GM19468 (cell line): ENCODE measurements around the gene KIAA1328.

Experiments used
- ATAC-seq: cut with Tn5 transposase; IDR thresholded peaks from one replicate; pipeline ENCODE4 v1.9.1; 2021; ENCODE audit warnings: mild to moderate bottlenecking, moderate library complexity, moderate number of reproducible peaks; ENCODE audit not compliant: unreplicated experiment; ENCODE audit errors: extremely low read depth

Gene KIAA1328

DNA sequence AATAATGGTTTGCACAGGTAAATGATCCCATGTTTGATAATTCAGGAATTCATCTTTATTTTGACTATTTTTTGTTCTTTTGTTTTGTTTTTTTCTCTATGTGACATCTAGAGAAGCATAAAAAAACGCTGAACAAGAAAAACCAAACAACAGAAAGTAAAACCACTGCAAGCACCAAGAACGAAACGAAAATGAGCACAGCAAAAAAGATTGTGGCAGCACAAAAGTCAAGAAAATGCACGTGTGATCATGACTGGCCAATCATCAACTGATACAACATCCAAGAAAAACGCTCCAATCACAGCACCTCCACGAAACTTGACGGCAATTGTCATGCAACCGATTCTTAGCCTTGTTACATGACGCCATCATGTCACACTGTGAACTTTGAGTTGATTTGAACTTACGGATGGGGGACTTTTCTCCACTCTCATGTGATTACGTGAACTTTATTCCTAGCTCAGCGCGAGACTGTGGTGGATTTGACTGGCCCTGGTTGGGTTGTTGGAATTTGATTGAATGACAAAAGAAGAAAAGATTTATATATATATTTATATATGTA lies 417.9 kb downstream of the KIAA1328 start:
- no peak for ATAC-seq

DNA sequence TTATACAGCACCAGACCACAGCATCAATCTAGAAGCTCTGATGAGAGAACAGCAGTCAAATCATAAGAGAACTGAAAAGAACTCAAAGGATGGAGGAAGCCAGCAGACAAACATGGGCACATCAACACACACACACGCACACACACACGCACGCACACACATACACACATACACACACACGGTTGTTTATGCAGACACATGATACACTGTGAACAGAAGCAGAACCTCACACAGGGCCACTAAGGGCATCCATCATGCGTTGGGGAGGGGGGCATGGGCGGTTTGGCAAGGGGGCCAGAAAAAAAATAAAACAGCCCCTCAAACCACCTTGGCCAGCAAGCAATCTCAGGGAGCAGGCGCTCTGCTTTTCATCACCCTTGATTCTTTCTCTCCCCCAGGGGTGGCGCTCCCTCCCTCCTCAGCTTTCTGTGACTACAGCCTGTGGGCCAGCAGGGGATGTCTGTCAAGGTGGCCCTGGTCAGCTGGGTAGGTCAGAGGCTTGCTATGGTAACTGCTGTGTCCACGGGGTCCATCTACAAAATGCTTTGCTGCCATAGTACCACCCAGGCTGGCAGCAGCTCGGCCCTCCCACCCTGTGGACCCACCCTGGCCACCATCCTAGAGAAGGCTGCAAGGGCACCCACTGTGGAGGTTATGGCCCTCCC lies 418.7 kb downstream of the KIAA1328 start:
- no peak for ATAC-seq

DNA sequence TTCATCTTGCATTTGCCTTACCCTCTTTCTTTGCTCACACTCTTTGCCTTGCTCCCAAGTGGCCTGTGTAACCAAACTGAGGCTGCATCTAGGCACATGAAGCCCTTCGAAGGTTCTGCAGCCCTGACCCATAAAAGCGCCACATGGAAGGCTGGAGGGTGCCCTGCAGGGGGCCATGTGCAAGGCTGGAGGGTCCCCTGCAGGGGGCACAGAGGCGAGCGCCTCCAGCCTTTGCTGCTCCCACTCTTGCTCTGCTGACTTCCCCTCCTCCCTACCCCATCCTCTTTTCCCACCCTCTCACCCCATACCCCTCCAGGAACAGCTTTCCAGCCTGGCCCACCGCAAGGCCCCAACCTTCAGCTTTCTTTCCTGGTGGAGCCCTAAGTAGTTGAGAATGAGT lies 419.4 kb downstream of the KIAA1328 start:
- no peak for ATAC-seq

DNA sequence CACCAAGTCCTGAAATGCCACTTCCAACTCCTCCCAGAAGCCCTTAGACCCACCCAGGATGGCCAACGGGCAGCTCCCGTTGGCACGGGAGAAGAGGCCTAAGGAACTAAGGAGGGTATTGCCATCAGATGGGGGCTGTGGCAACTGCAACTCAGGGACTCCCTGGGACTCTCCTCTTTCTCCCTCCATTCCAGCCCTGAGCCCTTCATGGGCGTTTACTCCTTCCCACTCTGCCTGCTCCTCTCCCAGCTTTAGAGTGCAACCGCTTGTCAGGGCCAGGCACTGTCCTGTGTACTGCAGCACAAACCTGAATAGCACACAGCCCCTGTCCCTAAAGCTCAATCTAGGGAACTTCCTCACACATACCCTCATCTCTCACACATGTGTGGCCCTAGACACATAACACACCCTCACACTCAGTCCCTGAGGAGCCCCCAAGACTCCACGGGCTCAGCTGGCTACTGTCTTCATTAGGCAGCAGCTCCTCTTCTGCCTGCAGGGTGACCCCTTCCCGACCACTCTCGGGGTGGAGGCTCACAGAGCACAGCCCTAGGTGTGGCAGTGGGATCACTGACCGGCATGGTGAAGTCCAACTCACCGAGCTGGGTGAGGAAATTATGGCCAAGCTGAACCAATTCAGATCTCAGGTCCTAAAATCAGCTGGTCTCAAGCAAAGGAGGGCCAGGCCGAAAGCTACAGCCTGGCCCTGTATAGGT lies 420.4 kb downstream of the KIAA1328 start:
- ATAC-seq, result no peak

DNA sequence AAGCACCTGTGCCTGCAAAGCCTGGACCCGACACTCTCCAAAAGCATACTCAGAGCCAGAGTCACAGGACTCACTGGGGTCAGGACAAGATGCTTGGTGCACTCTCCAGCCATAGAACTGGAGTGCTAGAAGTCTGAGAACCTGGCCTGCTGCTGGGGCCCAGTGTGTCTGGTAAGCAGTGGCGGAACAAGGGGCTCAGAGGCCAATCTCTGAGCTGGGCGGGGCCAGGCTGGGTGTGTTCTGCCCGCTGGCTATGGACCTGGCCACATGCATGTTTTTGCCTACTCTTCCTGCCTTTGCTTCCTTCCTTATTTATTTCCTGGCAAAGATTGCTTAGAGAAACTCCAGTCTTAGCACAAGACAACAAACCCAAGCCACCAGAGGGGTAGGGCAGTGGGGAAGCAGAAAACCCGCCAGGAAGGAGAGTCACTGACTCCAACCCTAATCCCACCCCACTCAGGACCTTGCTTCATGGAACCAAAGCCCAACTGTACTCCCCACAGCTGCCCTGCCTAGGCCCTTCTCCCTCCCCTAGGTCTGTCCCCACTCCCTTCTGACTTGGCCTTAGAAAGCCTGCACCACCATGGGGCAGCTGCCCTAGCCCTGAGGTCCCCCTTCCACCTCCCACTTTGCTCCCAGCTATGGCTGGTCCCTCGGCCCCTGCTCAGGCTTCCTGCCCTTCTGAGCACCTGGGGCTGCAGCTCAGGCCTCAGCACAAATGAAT lies 421.1 kb downstream of the KIAA1328 start:
- ATAC-seq, result no peak

DNA sequence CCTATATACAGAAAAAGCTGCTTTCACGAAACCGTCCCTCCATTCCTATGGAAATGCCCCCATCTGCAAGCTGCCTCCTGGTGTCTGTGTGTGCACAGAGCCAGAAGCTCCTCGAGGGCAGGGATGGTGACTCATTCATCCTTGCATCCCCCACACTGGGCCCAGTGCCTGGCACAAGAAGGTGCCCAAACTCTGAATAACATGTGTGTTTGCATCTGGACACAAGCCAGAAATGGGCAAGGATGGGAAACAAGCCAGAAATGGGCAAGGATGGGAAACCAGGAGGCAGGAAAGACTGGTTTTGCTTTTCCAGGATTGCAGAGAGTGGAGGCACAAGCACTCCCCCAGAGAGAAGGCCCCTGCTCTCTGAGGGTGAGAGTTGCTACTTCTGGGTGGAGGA lies 422.8 kb downstream of the KIAA1328 start:
- no peak for ATAC-seq

DNA sequence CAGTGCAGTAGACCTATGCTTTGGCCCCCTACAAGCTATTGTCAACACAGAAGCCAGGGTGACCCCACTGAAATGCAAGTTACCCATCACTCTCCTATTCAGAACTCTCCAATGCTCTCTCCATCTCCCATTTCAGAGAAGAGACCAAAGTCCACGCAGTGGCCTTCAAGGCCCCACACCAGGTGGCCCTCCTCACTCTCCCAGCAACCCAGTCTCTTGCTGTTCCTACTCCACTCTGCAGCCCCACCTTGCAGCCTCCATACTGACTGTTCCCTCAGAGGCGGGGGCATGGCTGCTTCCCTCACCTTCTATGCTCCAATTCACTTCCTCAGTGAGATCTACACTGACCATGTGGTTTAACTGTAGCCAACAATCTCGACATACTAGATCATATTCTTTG lies 423.4 kb downstream of the KIAA1328 start:
- no peak for ATAC-seq

DNA sequence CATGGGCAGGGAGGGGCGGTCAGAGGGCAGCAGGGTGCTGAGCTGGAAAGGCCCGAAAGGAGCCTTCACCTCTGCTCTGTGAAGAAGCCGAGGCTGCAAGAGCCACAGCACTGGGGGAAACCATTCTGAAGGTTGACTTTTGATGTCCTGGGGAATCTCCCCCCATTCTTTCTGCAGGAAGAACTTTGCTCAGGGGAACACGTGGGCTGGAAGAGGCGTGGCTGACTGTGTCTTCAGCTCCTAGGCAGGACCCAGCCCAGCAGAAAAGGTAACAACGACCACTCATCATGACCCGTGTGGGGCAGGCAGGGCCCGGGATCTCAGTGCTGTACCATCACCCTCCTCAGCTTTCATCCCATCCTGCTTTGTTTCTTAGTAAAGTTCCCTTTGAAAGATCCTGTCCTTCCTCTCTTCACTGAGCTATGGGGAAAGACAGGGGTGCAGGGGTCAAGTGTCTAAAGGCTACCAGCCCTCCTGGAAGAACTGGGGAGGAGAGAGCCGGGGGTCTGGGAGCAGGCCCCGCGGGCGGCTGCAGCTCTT lies 424.0 kb downstream of the KIAA1328 start:
- no peak for ATAC-seq

DNA sequence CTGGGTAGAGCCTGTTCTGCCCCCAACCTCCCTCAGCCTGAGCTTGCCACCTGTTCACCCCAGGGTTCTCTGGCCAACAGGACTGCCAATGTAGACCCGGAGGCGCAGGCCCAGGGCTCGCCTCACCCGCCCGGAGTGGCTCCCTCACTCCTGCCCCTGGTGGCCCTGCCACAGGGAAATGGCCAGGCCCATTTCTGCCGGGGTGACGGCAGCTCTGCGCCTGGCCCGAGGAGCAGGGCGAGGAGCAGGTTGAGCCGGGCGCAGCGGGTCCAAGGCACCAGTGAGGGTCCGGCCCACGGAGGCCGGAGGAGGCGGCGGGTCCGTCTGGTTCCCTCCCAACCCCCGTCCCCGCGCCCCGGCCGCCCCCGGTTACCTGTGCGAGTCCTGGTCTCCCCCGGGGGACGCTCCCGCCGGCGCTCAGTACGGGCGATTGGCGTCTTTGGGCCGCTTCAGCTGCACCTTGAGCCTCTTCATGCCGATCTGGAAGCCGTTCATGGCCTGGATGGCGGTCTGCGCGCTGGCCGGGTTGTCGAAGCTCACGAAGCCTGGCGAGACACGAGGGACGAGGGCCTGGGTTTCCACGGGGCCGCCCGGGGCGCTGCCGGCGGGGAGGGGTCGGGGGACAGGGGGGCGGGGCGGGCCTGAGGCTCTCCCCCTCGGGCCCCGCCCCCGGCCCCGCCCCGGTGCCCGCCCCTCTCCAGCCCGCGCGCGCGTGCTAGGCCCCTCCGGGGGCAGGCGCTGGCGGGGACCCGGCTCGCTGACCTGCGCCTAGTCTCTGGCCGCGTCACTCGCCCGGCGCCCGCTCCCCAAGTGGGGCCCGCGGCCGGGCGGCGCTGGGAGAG lies 424.7 kb downstream of the KIAA1328 start:
- no peak for ATAC-seq

DNA sequence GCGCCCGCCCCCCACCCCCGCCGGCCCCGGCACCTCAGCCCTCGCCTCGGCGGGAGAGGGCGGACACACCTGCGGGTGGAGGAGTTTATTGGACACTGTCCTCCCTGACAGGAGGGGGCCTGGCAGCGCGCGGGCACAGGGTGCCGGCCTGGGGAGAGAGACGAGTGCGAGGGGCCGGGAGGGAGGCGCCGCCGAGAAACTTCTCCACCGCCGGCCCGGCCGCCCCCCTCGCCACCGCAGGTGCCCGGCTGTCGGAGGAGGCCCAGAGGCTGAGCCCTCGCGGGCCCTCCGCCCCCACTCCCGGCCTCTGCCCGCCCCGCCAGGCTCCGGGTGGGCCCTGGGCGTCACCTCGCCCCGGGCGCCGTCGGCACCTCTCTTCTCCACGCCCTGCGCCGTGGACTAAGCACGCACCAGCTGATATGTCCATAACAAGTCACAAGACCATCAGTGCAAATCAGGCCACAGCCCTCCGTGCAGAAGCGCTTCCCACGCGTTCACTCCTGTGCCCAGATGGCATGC lies 425.4 kb downstream of the KIAA1328 start:
- no peak for ATAC-seq

DNA sequence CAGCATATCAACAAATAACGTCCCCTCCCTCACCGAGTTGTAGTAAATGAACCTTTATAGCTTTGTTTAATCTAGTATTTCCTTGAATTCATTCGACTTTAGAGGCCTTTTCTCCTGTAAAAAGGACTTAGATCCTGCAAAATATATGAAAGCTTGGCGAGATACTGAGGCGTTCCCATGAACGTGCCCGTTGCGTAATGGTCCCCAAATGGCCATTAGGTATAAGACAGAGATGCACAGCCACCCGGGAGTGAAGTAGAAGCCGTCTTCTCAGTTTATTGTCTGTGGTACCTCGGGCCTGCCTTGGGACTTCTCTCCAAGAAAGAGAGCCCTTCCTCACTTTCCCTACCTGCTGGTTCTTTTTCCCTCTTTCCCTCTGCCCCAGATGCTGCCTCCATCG lies 426.0 kb downstream of the KIAA1328 start:
- no peak for ATAC-seq

DNA sequence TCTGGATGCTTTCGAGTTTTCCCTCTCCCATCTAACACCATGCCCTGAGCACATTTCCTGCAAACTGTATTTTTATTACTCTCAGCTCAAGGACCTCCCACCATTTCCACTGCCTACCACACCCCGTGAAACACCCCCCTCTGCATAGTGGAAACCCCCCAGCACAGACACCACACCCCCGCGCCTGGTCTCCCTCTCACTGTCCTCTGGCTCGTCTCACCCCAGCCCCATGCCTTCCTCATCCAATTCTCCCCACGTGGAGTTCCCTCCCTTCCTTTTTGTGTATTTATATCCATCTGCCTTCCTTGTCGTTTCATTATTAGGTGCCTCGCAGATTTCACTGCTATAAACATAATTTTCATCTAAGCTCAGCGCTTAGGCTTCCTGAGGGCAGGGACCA lies 429.2 kb downstream of the KIAA1328 start:
- ATAC-seq, result no peak

DNA sequence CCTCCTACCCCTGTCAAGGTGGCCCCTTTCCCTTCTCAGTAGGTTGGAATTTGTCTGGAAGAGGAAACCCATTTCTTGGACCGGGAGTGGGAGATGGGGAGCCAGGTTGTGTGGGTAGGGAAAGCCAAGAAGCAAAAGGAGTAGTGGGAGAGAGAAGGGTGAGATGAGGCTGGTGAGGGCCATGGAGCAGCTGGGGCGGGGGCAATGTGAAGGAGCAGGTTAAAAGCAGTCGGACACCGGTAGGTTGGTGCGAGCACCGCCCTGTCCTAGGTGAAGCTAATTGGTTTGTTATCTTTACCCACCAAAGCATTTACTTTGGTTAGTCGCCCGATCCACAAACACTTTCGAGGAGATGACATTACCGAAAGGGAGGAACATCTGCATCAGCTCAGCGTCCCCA lies 429.9 kb downstream of the KIAA1328 start:
- no peak for ATAC-seq

DNA sequence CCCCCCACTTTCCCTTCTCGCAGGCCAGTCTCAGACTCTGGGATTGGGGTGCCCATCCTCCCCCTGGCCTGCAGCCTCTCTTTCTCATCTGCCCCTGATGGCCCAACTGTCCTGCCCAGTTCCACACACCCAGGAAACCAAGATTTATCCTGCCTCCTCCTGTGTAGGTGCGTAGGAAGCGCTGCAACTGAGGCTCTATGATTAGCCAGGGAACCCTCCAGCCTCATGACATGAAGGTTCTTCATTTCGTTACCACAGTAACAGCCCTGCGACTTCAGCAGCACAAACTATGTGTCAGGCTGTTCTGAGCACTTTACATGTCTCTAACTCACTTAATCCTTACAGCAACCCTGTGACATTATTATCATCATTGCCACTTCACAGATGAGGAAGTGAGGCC lies 430.8 kb downstream of the KIAA1328 start:
- ATAC-seq, result no peak

DNA sequence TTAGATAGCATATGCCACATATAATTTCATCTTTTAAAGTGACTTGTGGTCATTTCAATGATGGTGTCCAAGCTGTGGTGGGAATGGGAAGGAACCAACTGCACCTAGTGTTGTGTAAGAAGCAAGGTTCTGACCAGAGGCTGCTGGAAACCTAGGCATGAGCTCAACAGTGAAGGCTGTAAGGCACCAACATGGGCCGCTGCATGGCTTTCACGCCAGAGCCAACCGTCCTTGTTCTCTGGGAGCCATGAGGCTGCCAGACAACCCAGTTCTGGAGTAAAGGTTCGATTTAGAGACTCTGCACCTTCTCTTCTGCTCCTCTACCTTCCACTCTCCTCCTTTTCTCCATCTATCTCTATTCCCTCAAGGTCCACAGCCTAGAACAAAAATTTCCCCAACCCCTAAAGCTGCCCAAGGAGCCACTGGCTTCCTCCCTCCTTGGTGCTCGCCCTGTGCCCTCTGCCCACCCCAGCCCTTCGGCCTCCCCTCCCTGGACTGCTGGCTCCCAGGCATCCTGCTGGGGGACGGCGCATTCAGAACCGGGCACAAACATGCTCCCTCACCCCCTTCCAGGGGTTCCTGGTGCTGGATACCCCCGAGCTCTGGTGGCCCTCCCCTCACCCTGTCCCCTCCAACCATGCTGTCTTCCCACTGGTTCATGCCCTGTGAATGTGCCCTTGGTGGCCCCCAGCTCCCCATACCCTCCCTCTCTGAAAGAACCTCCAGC lies 431.6 kb downstream of the KIAA1328 start:
- no peak for ATAC-seq

DNA sequence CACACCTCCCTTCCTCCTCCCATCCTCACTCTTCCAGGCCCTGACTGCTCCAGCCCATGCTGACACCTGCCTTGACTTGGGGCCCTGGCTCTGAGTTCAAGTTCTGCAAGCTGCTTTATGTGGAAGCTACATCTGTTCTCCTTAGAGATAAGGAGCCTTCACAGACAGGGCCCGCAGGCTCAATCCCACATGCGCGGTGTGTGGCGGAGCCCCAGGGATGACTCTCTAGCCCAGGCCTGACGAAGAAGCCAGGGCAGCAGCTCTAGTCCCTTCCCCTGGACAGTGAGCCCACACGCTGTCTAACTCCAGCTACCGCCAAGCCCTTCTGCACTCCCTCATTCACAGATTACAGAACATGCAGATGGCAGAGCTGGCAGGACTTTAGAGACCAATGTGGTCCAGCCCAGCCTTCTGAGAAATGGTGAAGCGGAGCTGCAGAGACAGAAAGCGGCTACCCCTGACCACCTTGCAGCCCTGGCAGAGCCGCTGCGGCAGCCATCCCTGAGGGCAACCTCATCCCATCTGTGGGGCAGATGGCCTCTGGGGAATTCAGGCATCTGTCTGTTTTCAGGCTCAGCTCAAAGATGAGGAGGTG lies 432.4 kb downstream of the KIAA1328 start:
- no peak for ATAC-seq

DNA sequence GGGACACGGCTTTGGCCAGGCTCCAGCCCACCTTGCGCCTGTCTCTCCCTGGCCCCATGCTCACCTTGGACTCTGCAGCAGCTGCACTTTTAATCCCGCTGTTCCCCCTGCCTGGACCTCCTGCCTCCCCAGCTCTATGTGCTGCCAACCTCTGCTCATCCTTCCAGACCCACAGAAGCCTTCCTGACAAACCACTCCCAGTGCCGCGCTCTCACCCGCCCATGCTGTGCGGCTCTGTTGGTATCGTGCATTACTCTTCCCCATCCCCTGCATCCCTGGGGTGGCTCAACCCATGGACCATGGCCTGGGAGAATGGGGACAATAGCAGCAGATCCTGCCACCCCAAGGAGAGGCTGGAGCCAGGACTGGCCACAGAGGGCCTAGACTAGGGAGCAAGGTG lies 433.1 kb downstream of the KIAA1328 start:
- ATAC-seq, result no peak

DNA sequence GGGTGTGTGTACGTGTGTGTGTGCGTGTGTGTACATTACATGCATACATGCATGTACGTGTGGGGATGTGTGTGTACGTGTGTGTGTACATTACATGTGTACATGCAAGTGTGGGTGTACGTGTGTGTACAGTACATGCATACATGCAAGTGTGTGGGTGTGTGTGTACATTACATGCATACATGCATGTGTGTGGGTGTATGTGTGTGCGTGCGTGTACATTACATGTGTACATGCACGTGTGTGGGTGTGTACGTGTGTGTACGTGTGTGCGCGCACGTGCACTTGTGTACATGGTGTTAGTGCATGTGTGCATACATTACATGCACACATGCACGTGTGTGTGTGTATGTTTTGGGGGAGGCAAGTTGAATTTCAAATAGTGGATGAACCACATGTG lies 436.0 kb downstream of the KIAA1328 start:
- ATAC-seq, result no peak

DNA sequence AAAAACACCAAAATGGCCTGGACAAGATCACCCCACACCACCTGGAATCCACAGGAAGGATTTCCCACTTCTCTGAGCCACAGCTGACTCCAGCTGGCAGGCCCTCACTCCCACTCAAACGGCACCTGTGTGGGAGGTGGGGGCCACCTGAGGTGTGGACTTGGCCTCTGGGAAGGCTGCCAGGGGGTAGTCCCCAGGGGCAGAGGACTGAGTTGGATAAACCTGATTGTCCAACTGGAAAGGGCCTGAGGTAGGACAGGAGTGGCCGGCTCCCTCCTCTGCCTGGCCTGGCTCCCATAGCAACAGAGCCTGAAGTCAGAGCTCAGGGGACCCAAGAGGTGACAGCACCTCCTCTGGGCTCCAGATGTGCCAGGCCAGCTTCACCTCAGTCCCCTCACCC lies 436.5 kb downstream of the KIAA1328 start:
- ATAC-seq, result no peak
